SK-N-SH (cell line): ENCODE data around the gene PDZD8. TPM values are rescaled to one million over a fixed set of nuclear protein-coding genes. Genes with fewer than 3 reads are reported as not detected.

Experiments used
- CTCF ChIA-PET: fragments of 300-600, 350-600 bp; formaldehyde crosslinking; extraction: SDS; loops from one replicate; lab custom pipeline; 2021; lab: Yijun Ruan, JAX
- POLR2A ChIA-PET: fragments of 350-600 bp; sonication (Branson Sonifier 250); formaldehyde crosslinking; extraction: SDS; loops from one replicate; lab custom pipeline; 2020; ENCODE audit warnings: antibody characterized with exemption, inconsistent platforms; lab: Yijun Ruan, JAX
- DNase-seq: peaks from one replicate; pipeline ENCODE4 v3.0.0; 2012
- H2AFZ ChIP-seq: fragments of 200-600 bp; sonication (generic); 2 replicates; pipeline ENCODE4 v1.8.1; 2016; ENCODE audit warnings: antibody characterized with exemption, mild to moderate bottlenecking, low read depth
- H3F3A ChIP-seq: fragments of 200-600 bp; sonication (generic); replicated peaks from 2 replicates; pipeline ENCODE3; 2016; ENCODE audit warnings: antibody characterized with exemption, mild to moderate bottlenecking; ENCODE audit not compliant: insufficient read depth
- H3K27ac ChIP-seq, 2 experiments: fragments of 200-500 bp in 1 of 2; fragments of 200-600 bp in 1 of 2; sonication (Bioruptor generic) in 1 of 2; sonication (generic), shearing (Covaris generic) in 1 of 2; 2 replicates each; pipeline versions ENCODE4 v1.5.1 to v1.6.1; 2014 to 2016; ENCODE audit warnings: low read depth in 2 of 2, inconsistent platforms in 1 of 2, low read length in 1 of 2, mild to moderate bottlenecking in 1 of 2, mixed read lengths in 1 of 2
- H3K27me3 ChIP-seq: fragments of 200-600 bp; sonication (generic), shearing (Covaris generic); 2 replicates; pipeline ENCODE4 v1.6.1; 2016; ENCODE audit warnings: mixed run types; ENCODE audit not compliant: insufficient read depth
- H3K36me3 ChIP-seq, 2 experiments: fragments of 200-500 bp in 1 of 2; fragments of 200-600 bp in 1 of 2; sonication (Bioruptor generic) in 1 of 2; sonication (generic) in 1 of 2; replicated peaks in 1 of 2; 2 replicates each; pipeline versions ENCODE3 to v1.5.1; 2014 to 2016; ENCODE audit warnings: low read length in 1 of 2, mild to moderate bottlenecking in 1 of 2; ENCODE audit not compliant: insufficient read depth in 2 of 2, control insufficient read depth in 1 of 2
- H3K4me1 ChIP-seq, 2 experiments: fragments of 200-500 bp in 1 of 2; fragments of 200-600 bp in 1 of 2; sonication (Bioruptor generic) in 1 of 2; sonication (generic), shearing (Covaris generic) in 1 of 2; 2 replicates each; pipeline versions ENCODE4 v1.5.1 to v1.6.1; 2014 to 2016; ENCODE audit warnings: low read depth in 1 of 2, low read length in 1 of 2, mixed run types in 1 of 2; ENCODE audit not compliant: insufficient read depth in 2 of 2, control insufficient read depth in 1 of 2
- H3K4me2 ChIP-seq: fragments of 200-600 bp; sonication (generic), shearing (Covaris generic); 2 replicates; pipeline ENCODE4 v1.6.1; 2017; ENCODE audit warnings: mixed run types
- H3K4me3 ChIP-seq, 2 experiments: fragments of 200-500 bp in 1 of 2; fragments of 200-600 bp in 1 of 2; sonication (Bioruptor generic) in 1 of 2; sonication (generic), shearing (Covaris generic) in 1 of 2; 2 replicates each; pipeline versions ENCODE4 v1.5.1 to v1.8.1; 2014 to 2016; ENCODE audit warnings: low read depth in 2 of 2, inconsistent platforms in 1 of 2, low read length in 1 of 2, mild to moderate bottlenecking in 1 of 2, mixed read lengths in 1 of 2, moderate library complexity in 1 of 2
- H3K79me2 ChIP-seq: fragments of 200-600 bp; sonication (generic); 2 replicates; pipeline ENCODE4 v1.8.1; 2017; ENCODE audit warnings: mild to moderate bottlenecking; ENCODE audit not compliant: insufficient read depth
- H3K9ac ChIP-seq: fragments of 200-600 bp; sonication (generic); 2 replicates; pipeline ENCODE4 v1.6.1; 2017; ENCODE audit warnings: mixed run types
- H3K9me2 ChIP-seq: fragments of 200-600 bp; sonication (generic); 2 replicates; pipeline ENCODE4 v1.6.1; 2017; ENCODE audit warnings: mixed run types
- H3K9me3 ChIP-seq: fragments of 200-600 bp; sonication (generic); 2 replicates; pipeline ENCODE4 v1.6.1; 2017; ENCODE audit warnings: mixed run types, mild to moderate bottlenecking, moderate library complexity
- H4K20me1 ChIP-seq: fragments of 200-600 bp; sonication (generic); 2 replicates; pipeline ENCODE4 v1.6.1; 2017; ENCODE audit warnings: mild to moderate bottlenecking, mixed run types; ENCODE audit not compliant: insufficient read depth
- CTCF ChIP-seq: fragments of 200-600 bp; sonication (generic); IDR thresholded peaks from 2 replicates; pipeline ENCODE4 v1.6.1; 2017; ENCODE audit warnings: antibody characterized with exemption, mild to moderate bottlenecking, moderate library complexity
- EP300 ChIP-seq, 2 experiments: IDR thresholded peaks; 2 replicates each; pipeline versions ENCODE4 v1.4.0 to v1.6.1; 2012; ENCODE audit warnings: borderline replicate concordance in 1 of 2, low read depth in 1 of 2, low read length in 1 of 2
- EZH2phosphoT487 ChIP-seq: fragments of 200-600 bp; sonication (generic); IDR thresholded peaks from 2 replicates; pipeline ENCODE4 v1.6.1; 2017; ENCODE audit warnings: low read depth, mixed run types, mild to moderate bottlenecking, antibody characterized with exemption, moderate library complexity, borderline replicate concordance
- FOSL2 ChIP-seq: IDR thresholded peaks from 2 replicates; pipeline ENCODE4 v1.4.0; 2012; ENCODE audit warnings: low read depth, mild to moderate bottlenecking, moderate library complexity, borderline replicate concordance
- FOXM1 ChIP-seq: IDR thresholded peaks from 2 replicates; pipeline ENCODE4 v1.4.0; 2012; ENCODE audit warnings: low read depth, mild to moderate bottlenecking
- MAX ChIP-seq: IDR thresholded peaks from 2 replicates; pipeline ENCODE4 v1.4.0; 2012; ENCODE audit warnings: low read depth
- MEF2A ChIP-seq: IDR thresholded peaks from 2 replicates; pipeline ENCODE4 v1.4.0; 2012; ENCODE audit warnings: low read depth, borderline replicate concordance
- RXRA ChIP-seq: IDR thresholded peaks from 2 replicates; pipeline ENCODE4 v1.4.0; 2012; ENCODE audit warnings: low read depth, mild to moderate bottlenecking, borderline replicate concordance
- SIN3A ChIP-seq: IDR thresholded peaks from 2 replicates; pipeline ENCODE4 v1.6.1; 2012; ENCODE audit warnings: low read depth, mild to moderate bottlenecking, low read length, moderate library complexity, borderline replicate concordance
- SMC3 ChIP-seq: IDR thresholded peaks from 2 replicates; pipeline ENCODE4 v1.6.1; 2012; ENCODE audit warnings: low read depth, low read length, improper control_type of control experiment
- TCF12 ChIP-seq: IDR thresholded peaks from 2 replicates; pipeline ENCODE4 v1.4.0; 2012
- TEAD4 ChIP-seq: IDR thresholded peaks from 2 replicates; pipeline ENCODE4 v1.4.0; 2012; ENCODE audit warnings: mild to moderate bottlenecking, borderline replicate concordance; ENCODE audit not compliant: insufficient read depth
- WGBS: methylation state at CpG from one replicate; pipeline ENCODE4 v1.1.6; 2017; ENCODE audit warnings: low lambda C conversion rate; 5-methylcytosine and 5-hydroxymethylcytosine counted together
- polyA plus RNA-seq, 3 experiments: library from polyadenylated mRNA; depleted of rRNA; stranded (reverse); fragments of >200 nt; gene quantifications; 2 replicates each; pipeline ENCODE4 v1.2.3, GENCODE V29; 2012
- TF ChIP-seq, protein P1 (sequence below): IDR thresholded peaks from 2 replicates; pipeline ENCODE4 v1.4.0; 2012; ENCODE audit warnings: low read depth, borderline replicate concordance

PDZD8 gene
- polyA plus RNA-seq, 1 of the 3 experiments (the other 2 are of a cell fraction) = 6.6 TPM

- H3K27me3 ChIP-seq = no peaks in the 10 kb centered on the region
- H3K79me2 ChIP-seq = no peaks in the 10 kb centered on the region
- H3K4me2 ChIP-seq = no peak overlapping the region
- H3K4me1 ChIP-seq = no peaks in the 10 kb centered on the region
- DNase-seq = no peak
- no peaks in the 10 kb centered on the region for H3K9me3 ChIP-seq
- no peak overlapping the region for H2AFZ ChIP-seq
- TF ChIP-seq FOSL2 (no peak), MAX (no peak), SIN3A (no peak), FOXM1 (no peak), MEF2A (no peak), TCF12 (no peak), EZH2phosphoT487 (no peak), TEAD4 (no peak), SMC3 (no peak), EP300 (IDR thresholded peaks at IDR 0.05; ENCODE audit: borderline replicate concordance in 1 of 2, low read depth in 1 of 2, low read length in 1 of 2) (no peak), RXRA (no peak), CTCF (no peak)
- TF ChIP-seq, protein P1, sequence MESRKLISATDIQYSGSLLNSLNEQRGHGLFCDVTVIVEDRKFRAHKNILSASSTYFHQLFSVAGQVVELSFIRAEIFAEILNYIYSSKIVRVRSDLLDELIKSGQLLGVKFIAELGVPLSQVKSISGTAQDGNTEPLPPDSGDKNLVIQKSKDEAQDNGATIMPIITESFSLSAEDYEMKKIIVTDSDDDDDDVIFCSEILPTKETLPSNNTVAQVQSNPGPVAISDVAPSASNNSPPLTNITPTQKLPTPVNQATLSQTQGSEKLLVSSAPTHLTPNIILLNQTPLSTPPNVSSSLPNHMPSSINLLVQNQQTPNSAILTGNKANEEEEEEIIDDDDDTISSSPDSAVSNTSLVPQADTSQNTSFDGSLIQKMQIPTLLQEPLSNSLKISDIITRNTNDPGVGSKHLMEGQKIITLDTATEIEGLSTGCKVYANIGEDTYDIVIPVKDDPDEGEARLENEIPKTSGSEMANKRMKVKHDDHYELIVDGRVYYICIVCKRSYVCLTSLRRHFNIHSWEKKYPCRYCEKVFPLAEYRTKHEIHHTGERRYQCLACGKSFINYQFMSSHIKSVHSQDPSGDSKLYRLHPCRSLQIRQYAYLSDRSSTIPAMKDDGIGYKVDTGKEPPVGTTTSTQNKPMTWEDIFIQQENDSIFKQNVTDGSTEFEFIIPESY = no peak
- H3K27ac ChIP-seq = no peak overlapping the region
- H3K9ac ChIP-seq = no peak overlapping the region
- 96% methylated on average over 12 of the region's 12 CpGs for WGBS
- no peak overlapping the region for H3K4me3 ChIP-seq
- peaks cover 24 to 41% of the 10 kb centered on the region in 2 experiments for H3K36me3 ChIP-seq
- no peaks in the 10 kb centered on the region for H3F3A ChIP-seq
- no peaks in the 10 kb centered on the region for H4K20me1 ChIP-seq
- ChIA-PET POLR2A (no interaction called here), CTCF (interaction anchor here (1.3 to 5.7 kb wide), 3 partner anchors 35 to 68 kb away, joined by 5 to 35 read pairs (median 12); no protein-coding TSS in a partner anchor)
- no peaks in the 10 kb centered on the region for H3K9me2 ChIP-seq
Observed at GRCh38 chr10:117284716-117285494, 90.3 kb downstream of the PDZD8 start.
